IMR-90 (cell line): ENCODE measurements around the gene DNASE2. TPM values are rescaled to one million over a fixed set of nuclear protein-coding genes. Genes with fewer than 3 reads are reported as not detected.

Experiments used
- ATAC-seq: fragments of 200-7000 bp; cut with Tn5 transposase; 2 replicates; pipeline ENCODE4 v1.9.1; 2020; ENCODE audit warnings: low read depth, mild to moderate bottlenecking, moderate library complexity
- BruUV-seq: library from RNA; stranded (reverse); fragments of 400-500 nt; replicated peaks from 2 replicates; lab custom pipeline; 2021; lab: Mats Ljungman, UMichigan
- CTCF ChIA-PET: fragments of 300-600 bp; formaldehyde crosslinking; extraction: SDS; loops from one replicate; lab custom pipeline; 2021; ENCODE audit warnings: antibody characterized with exemption; lab: Yijun Ruan, JAX
- POLR2A ChIA-PET: fragments of 300-600 bp; sonication (Branson Sonifier 250); formaldehyde crosslinking; loops from one replicate; lab custom pipeline; 2022; ENCODE audit warnings: antibody characterized with exemption; ENCODE audit not compliant: unreplicated experiment; lab: Charles Lee
- DNase-seq: peaks from one replicate; pipeline ENCODE4 v3.0.0; 2013
- H2AFZ ChIP-seq: replicated peaks from 2 replicates; pipeline ENCODE3; 2013; ENCODE audit warnings: low read length, mild to moderate bottlenecking; ENCODE audit not compliant: poor library complexity
- H2AK5ac ChIP-seq: 2 replicates; pipeline ENCODE4 v1.6.1; 2013; ENCODE audit warnings: low read depth, low read length, inconsistent platforms
- H2AK9ac ChIP-seq: replicated peaks from 2 replicates; pipeline ENCODE3; 2013; ENCODE audit warnings: mild to moderate bottlenecking, low read depth, low read length, moderate library complexity; ENCODE audit not compliant: poor library complexity
- H2BK120ac ChIP-seq: 2 replicates; pipeline ENCODE4 v1.6.1; 2013; ENCODE audit warnings: low read depth, low read length, inconsistent platforms
- H2BK15ac ChIP-seq: 3 replicates; pipeline ENCODE4 v1.6.1; 2013; ENCODE audit warnings: low read depth, low read length, inconsistent platforms
- H2BK20ac ChIP-seq: 2 replicates; pipeline ENCODE4 v1.6.1; 2013; ENCODE audit warnings: low read depth, mild to moderate bottlenecking, inconsistent platforms, low read length, moderate library complexity
- H2BK5ac ChIP-seq: 2 replicates; pipeline ENCODE4 v1.6.1; 2013; ENCODE audit warnings: mild to moderate bottlenecking, low read depth, low read length, inconsistent platforms; ENCODE audit not compliant: poor library complexity, severe bottlenecking
- H3K14ac ChIP-seq: replicated peaks from 2 replicates; pipeline ENCODE4 v1.6.1; 2013; ENCODE audit warnings: low read depth, low read length, inconsistent platforms
- H3K18ac ChIP-seq: 2 replicates; pipeline ENCODE4 v1.6.1; 2013; ENCODE audit warnings: low read depth, low read length, control low read depth
- H3K23ac ChIP-seq: 2 replicates; pipeline ENCODE4 v1.6.1; 2013; ENCODE audit warnings: low read depth, low read length, inconsistent platforms
- H3K27ac ChIP-seq: 2 replicates; pipeline ENCODE4 v1.5.1; 2013; ENCODE audit warnings: mild to moderate bottlenecking, control low read depth, low read length; ENCODE audit not compliant: insufficient read depth
- H3K27me3 ChIP-seq: 2 replicates; pipeline ENCODE4 v1.6.1; 2013; ENCODE audit warnings: low read length; ENCODE audit not compliant: control insufficient read depth, insufficient read depth
- H3K36me3 ChIP-seq: 2 replicates; pipeline ENCODE4 v1.6.1; 2013; ENCODE audit warnings: low read length, mixed read lengths; ENCODE audit not compliant: control insufficient read depth, insufficient read depth
- H3K4ac ChIP-seq: 2 replicates; pipeline ENCODE4 v1.6.1; 2013; ENCODE audit warnings: low read depth, low read length, inconsistent platforms
- H3K4me1 ChIP-seq: 2 replicates; pipeline ENCODE4 v1.6.1; 2013; ENCODE audit warnings: low read length, mixed read lengths; ENCODE audit not compliant: control insufficient read depth, insufficient read depth
- H3K4me2 ChIP-seq: 2 replicates; pipeline ENCODE4 v1.6.1; 2013; ENCODE audit warnings: low read depth, mild to moderate bottlenecking, control low read depth, low read length, moderate library complexity
- H3K4me3 ChIP-seq: 2 replicates; pipeline ENCODE4 v1.5.1; 2013; ENCODE audit warnings: low read depth, mild to moderate bottlenecking, control low read depth, low read length, moderate library complexity; ENCODE audit not compliant: insufficient read depth
- H3K56ac ChIP-seq: 2 replicates; pipeline ENCODE4 v1.6.1; 2013; ENCODE audit warnings: low read length, inconsistent platforms; ENCODE audit not compliant: insufficient read depth; ENCODE audit errors: extremely low read depth
- H3K79me1 ChIP-seq, 2 experiments: 2 replicates each; pipeline ENCODE4 v1.6.1; 2013; ENCODE audit warnings: low read length in 2 of 2, inconsistent platforms in 1 of 2, low read depth in 1 of 2
- H3K9ac ChIP-seq: 2 replicates; pipeline ENCODE4 v1.6.1; 2013; ENCODE audit warnings: low read depth, low read length, control low read depth
- H3K9me1 ChIP-seq: 2 replicates; pipeline ENCODE4 v1.6.1; 2013; ENCODE audit warnings: low read length, inconsistent platforms; ENCODE audit not compliant: insufficient read depth
- H3K9me3 ChIP-seq: 2 replicates; pipeline ENCODE4 v1.6.1; 2013; ENCODE audit warnings: low read length; ENCODE audit not compliant: control insufficient read depth, insufficient read depth
- H4K20me1 ChIP-seq: 2 replicates; pipeline ENCODE4 v1.6.1; 2013; ENCODE audit warnings: low read length, inconsistent platforms; ENCODE audit not compliant: insufficient read depth
- H4K5ac ChIP-seq: 2 replicates; pipeline ENCODE4 v1.6.1; 2013; ENCODE audit warnings: mild to moderate bottlenecking, low read depth, low read length, control low read depth
- H4K8ac ChIP-seq, 2 experiments: 2 replicates each; pipeline ENCODE4 v1.6.1; 2013; ENCODE audit warnings: low read depth in 2 of 2, low read length in 2 of 2, control low read depth in 1 of 2, inconsistent platforms in 1 of 2
- H4K91ac ChIP-seq: 2 replicates; pipeline ENCODE4 v1.6.1; 2013; ENCODE audit warnings: low read depth, low read length, inconsistent platforms; ENCODE audit not compliant: insufficient read depth
- MAZ ChIP-seq: IDR thresholded peaks from 2 replicates; pipeline ENCODE4 v1.6.1; 2012; ENCODE audit warnings: low read depth, mild to moderate bottlenecking, low read length, improper control_type of control experiment, moderate library complexity, borderline replicate concordance
- RFX5 ChIP-seq: IDR thresholded peaks from 2 replicates; pipeline ENCODE4 v1.8.0; 2012; ENCODE audit warnings: low read depth, mild to moderate bottlenecking, low read length, moderate library complexity
- WGBS, 2 experiments: methylation state at CpG; one replicate each; pipeline versions ENCODE4 v1.1.5 to v1.1.7; 2013; ENCODE audit warnings: missing lambda C conversion rate in 2 of 2; ENCODE audit not compliant: insufficient read length in 1 of 2; ENCODE audit errors: extremely low coverage in 2 of 2; 5-methylcytosine and 5-hydroxymethylcytosine counted together
- dilution Hi-C: fragments of 300-500 bp; cut with HindIII; formaldehyde crosslinking; loops from one replicate; pipeline ENCODE4 v1.14.3; 2018; ENCODE audit warnings: low sequenced_read_pairs; ENCODE audit not compliant: unreplicated experiment
- in situ Hi-C: fragments of 300-500 bp; cut with MboI; formaldehyde crosslinking; loops from 3 replicates; pipeline ENCODE4 v1.14.3; 2019; ENCODE audit warnings: low sequenced_read_pairs, inconsistent platforms, mixed read lengths
- intact Hi-C: fragments of 100-400 bp; cut with micrococcal nuclease; formaldehyde crosslinking; loops from 2 replicates; pipeline ENCODE4 v1.10.0; 2022
- polyA plus RNA-seq, 3 experiments: library from polyadenylated mRNA; depleted of rRNA; stranded (reverse); fragments of >200 nt; gene quantifications; 2 replicates each; pipeline ENCODE4 v1.2.3, GENCODE V29; 2012; ENCODE audit warnings: low replicate concordance in 1 of 3
- total RNA-seq: library from RNA; depleted of rRNA; stranded (reverse); fragments of >200 nt; gene quantifications from 2 replicates; pipeline ENCODE4 v1.2.3, GENCODE V29; 2012
- TF ChIP-seq, protein P1 (sequence below): fragments of 150-350 bp; IDR thresholded peaks from 2 replicates; pipeline ENCODE4 v1.6.1; 2016; ENCODE audit warnings: low read depth, mild to moderate bottlenecking, low read length, moderate library complexity, borderline replicate concordance

DNASE2 gene
- total and polyA plus RNA-seq, 2 of the 4 experiments (the other 2 are of a cell fraction) = 9.5 to 31.1 TPM

GRCh38 chr19:12867120-12868099 lies 13.8 kb downstream of the DNASE2 start (continued):
- TF ChIP-seq MAZ (no peak), RFX5 (no peak)

GRCh38 chr19:12866416-12867119 lies 14.7 kb downstream of the DNASE2 start:
- POLR2A ChIA-PET = no interaction called here
- TF ChIP-seq, protein P1, sequence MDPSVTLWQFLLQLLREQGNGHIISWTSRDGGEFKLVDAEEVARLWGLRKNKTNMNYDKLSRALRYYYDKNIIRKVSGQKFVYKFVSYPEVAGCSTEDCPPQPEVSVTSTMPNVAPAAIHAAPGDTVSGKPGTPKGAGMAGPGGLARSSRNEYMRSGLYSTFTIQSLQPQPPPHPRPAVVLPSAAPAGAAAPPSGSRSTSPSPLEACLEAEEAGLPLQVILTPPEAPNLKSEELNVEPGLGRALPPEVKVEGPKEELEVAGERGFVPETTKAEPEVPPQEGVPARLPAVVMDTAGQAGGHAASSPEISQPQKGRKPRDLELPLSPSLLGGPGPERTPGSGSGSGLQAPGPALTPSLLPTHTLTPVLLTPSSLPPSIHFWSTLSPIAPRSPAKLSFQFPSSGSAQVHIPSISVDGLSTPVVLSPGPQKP = no peak
- H3K4me2 ChIP-seq = no peak overlapping the region
- no peaks in the 10 kb centered on the region for H3K36me3 ChIP-seq
- H3K4ac ChIP-seq = no peak overlapping the region
- no peak overlapping the region for H3K14ac ChIP-seq
- H3K4me3 ChIP-seq = no peak overlapping the region
- no peak overlapping the region for H2AFZ ChIP-seq
- H3K23ac ChIP-seq = no peak overlapping the region
- CTCF ChIA-PET = no interaction called here
- no peaks in the 10 kb centered on the region for H3K79me1 ChIP-seq
- no peaks in the 10 kb centered on the region for H3K9me3 ChIP-seq
- peaks cover 7% of the 10 kb centered on the region for H3K27me3 ChIP-seq
- no peak overlapping the region for H2BK120ac ChIP-seq
- H4K91ac ChIP-seq = no peak overlapping the region
- no peak overlapping the region for H3K27ac ChIP-seq
- H2AK5ac ChIP-seq = no peak overlapping the region
- no peaks in the 10 kb centered on the region for H3K4me1 ChIP-seq
- BruUV-seq = no TSS peak
- intact Hi-C loops = no loop called here
- H3K18ac ChIP-seq = no peak overlapping the region
- no peak overlapping the region for H2BK5ac ChIP-seq
- H4K8ac ChIP-seq = no peak overlapping the region
- no peak overlapping the region for H2BK20ac ChIP-seq
- H3K9ac ChIP-seq = no peak overlapping the region
- 96% methylated on average over 4 of the region's 29 CpGs; no CpG with 5 or more reads in 1 of the 2 experiments for WGBS, 2 experiments
- H3K9me1 ChIP-seq = 0 out of 2 replicates have a peak, but pooled peaks cover 4% of the 10 kb centered on the region
- no peaks in the 10 kb centered on the region for H4K20me1 ChIP-seq
- no peak for DNase-seq
- H3K56ac ChIP-seq = no peak overlapping the region
- ATAC-seq = no peak
- dilution Hi-C loops = no loop called here
- no peak overlapping the region for H2BK15ac ChIP-seq
- in situ Hi-C loops = no loop called here
- no peak overlapping the region for H2AK9ac ChIP-seq
- H4K5ac ChIP-seq = no peak overlapping the region
